ENCODE measurements around the gene PFKFB2.

PFKFB2 gene

GRCh38 chr1:207052911-207053769, at the start of gene PFKFB2:
PFKFB2 (plus strand) TSS chr1:207053275; CDS start chr1:207054718, 1,443 bp downstream.
- Histone ChIP-seq H3K4me1 (ENCODE audit: low read length) (peaks cover 45% of the 10 kb centered on the region), H3K9ac (ENCODE audit: low read length) (peak within 1 kb of the TSS; percentile 71), H4K20me1 (ENCODE audit: insufficient read depth, low read length) (0 out of 2 replicates have a peak, but pooled peaks cover 5% of the 10 kb centered on the region), H3K79me2 (ENCODE audit: low read length) (peaks cover 22% of the 10 kb centered on the region), H3K36me3 (replicated peaks; ENCODE audit: low read depth, low read length) (peaks cover 13% of the 10 kb centered on the region), H3K4me2 (ENCODE audit: low read length) (peak within 1 kb of the TSS; percentile 81), H3K4me3 (ENCODE audit: low read length) (peak within 1 kb of the TSS; percentile 87), H2AFZ (ENCODE audit: low read depth, low read length) (peak within 1 kb of the TSS; percentile 95), H3K27ac (ENCODE audit: low read length) (peak within 1 kb of the TSS; percentile 71), H3K9me3 (ENCODE audit: insufficient read depth, low read length) (no peaks in the 10 kb centered on the region), H3K27me3 (ENCODE audit: low read depth, low read length) (no peaks in the 10 kb centered on the region)
- no peak for TF ChIP-seq EZH2phosphoT487 (IDR thresholded peaks at IDR 0.05; ENCODE audit: low read depth)
- TF ChIP-seq, protein P1, sequence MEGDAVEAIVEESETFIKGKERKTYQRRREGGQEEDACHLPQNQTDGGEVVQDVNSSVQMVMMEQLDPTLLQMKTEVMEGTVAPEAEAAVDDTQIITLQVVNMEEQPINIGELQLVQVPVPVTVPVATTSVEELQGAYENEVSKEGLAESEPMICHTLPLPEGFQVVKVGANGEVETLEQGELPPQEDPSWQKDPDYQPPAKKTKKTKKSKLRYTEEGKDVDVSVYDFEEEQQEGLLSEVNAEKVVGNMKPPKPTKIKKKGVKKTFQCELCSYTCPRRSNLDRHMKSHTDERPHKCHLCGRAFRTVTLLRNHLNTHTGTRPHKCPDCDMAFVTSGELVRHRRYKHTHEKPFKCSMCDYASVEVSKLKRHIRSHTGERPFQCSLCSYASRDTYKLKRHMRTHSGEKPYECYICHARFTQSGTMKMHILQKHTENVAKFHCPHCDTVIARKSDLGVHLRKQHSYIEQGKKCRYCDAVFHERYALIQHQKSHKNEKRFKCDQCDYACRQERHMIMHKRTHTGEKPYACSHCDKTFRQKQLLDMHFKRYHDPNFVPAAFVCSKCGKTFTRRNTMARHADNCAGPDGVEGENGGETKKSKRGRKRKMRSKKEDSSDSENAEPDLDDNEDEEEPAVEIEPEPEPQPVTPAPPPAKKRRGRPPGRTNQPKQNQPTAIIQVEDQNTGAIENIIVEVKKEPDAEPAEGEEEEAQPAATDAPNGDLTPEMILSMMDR (IDR thresholded peaks at IDR 0.05; ENCODE audit: low read depth, low read length), result no peak

- peak overlapping the region; percentile 56 for H3K4me2 ChIP-seq (ENCODE audit: low read length)
- no peaks in the 10 kb centered on the region for H3K9me3 ChIP-seq (ENCODE audit: insufficient read depth, low read length)
- H3K36me3 ChIP-seq (replicated peaks; ENCODE audit: low read depth, low read length), result no peaks in the 10 kb centered on the region
- no peaks in the 10 kb centered on the region for H3K79me2 ChIP-seq (ENCODE audit: low read length)
- peak overlapping the region; percentile 23; the same call in 1 of the 2 replicates for H3K4me3 ChIP-seq (ENCODE audit: low read length)
- H4K20me1 ChIP-seq (ENCODE audit: insufficient read depth, low read length), result no peaks in the 10 kb centered on the region
- no peak for TF ChIP-seq EZH2phosphoT487 (IDR thresholded peaks at IDR 0.05; ENCODE audit: low read depth)
- TF ChIP-seq, protein P1 (IDR thresholded peaks at IDR 0.05; ENCODE audit: low read depth, low read length), result peak; percentile 94
- no peak overlapping the region for H3K9ac ChIP-seq (ENCODE audit: low read length)
- peak overlapping the region; percentile 66; the same call in 1 of the 2 replicates for H2AFZ ChIP-seq (ENCODE audit: low read depth, low read length)
- H3K27ac ChIP-seq (ENCODE audit: low read length), result no peak overlapping the region
- peaks cover 3% of the 10 kb centered on the region; the same call in 1 of the 2 replicates for H3K4me1 ChIP-seq (ENCODE audit: low read length)
- peaks cover 33% of the 10 kb centered on the region for H3K27me3 ChIP-seq (ENCODE audit: low read depth, low read length)
Measured at GRCh38 chr1:207004931-207005830, 47.9 kb upstream of the PFKFB2 start.

GRCh38 chr1:207006083-207006482, 47.0 kb upstream of the PFKFB2 start:
- no peak for TF ChIP-seq EZH2phosphoT487 (IDR thresholded peaks at IDR 0.05; ENCODE audit: low read depth)
- TF ChIP-seq, protein P1 (IDR thresholded peaks at IDR 0.05; ENCODE audit: low read depth, low read length), result no peak
- no peak overlapping the region for H3K9ac ChIP-seq (ENCODE audit: low read length)
- no peaks in the 10 kb centered on the region for H4K20me1 ChIP-seq (ENCODE audit: insufficient read depth, low read length)
- no peak overlapping the region for H2AFZ ChIP-seq (ENCODE audit: low read depth, low read length)
- peaks cover 38% of the 10 kb centered on the region for H3K27me3 ChIP-seq (ENCODE audit: low read depth, low read length)
- H3K4me3 ChIP-seq (ENCODE audit: low read length), result no peak overlapping the region
- H3K79me2 ChIP-seq (ENCODE audit: low read length), result no peaks in the 10 kb centered on the region
- H3K9me3 ChIP-seq (ENCODE audit: insufficient read depth, low read length), result no peaks in the 10 kb centered on the region
- no peaks in the 10 kb centered on the region for H3K36me3 ChIP-seq (replicated peaks; ENCODE audit: low read depth, low read length)
- peaks cover 3% of the 10 kb centered on the region; the same call in 1 of the 2 replicates for H3K4me1 ChIP-seq (ENCODE audit: low read length)
- no peak overlapping the region for H3K4me2 ChIP-seq (ENCODE audit: low read length)
- H3K27ac ChIP-seq (ENCODE audit: low read length), result no peak overlapping the region

Data from OCI-LY3 (cell line).